ENCODE data around the gene SLC27A3. TPM values are rescaled to one million over a fixed set of nuclear protein-coding genes. Genes with fewer than 3 reads are reported as not detected.

SLC27A3 gene
- total RNA-seq, 2 experiments from 2014 or later: 4.5 to 10.2 TPM

- Histone ChIP-seq H2AFZ (ENCODE audit: low read length) (peak overlapping the region; percentile 27; the same call in 1 of the 2 replicates), H3K9me2 (ENCODE audit: insufficient read depth, low read length) (no peaks in the 10 kb centered on the region), H3K27ac (ENCODE audit: low read depth, low read length, poor library complexity, severe bottlenecking) (peak overlapping the region; percentile 64), H3K4me2 (ENCODE audit: low read length) (peak overlapping the region; percentile 95), H4K20me1 (ENCODE audit: insufficient read depth, low read length) (no peaks in the 10 kb centered on the region), H3K79me2 (ENCODE audit: insufficient read depth, low read depth, low read length) (peaks cover 22% of the 10 kb centered on the region; the same call in 1 of the 2 replicates), H3K4me3 (ENCODE audit: low read depth, low read length, poor library complexity, severe bottlenecking) (peak overlapping the region; percentile 93), H3K4me1 (ENCODE audit: insufficient read depth, low read length, poor library complexity, severe bottlenecking) (peaks cover 24% of the 10 kb centered on the region), H3K9me3 (ENCODE audit: low read length) (no peaks in the 10 kb centered on the region), H3K36me3 (ENCODE audit: insufficient read depth, low read length) (peaks cover 20% of the 10 kb centered on the region)
- ChIA-PET CTCF (ENCODE audit: unreplicated experiment) (interaction anchor here (0.5 kb wide), 1 partner anchor 439 kb away, joined by 4 read pairs; no protein-coding TSS in a partner anchor), POLR2A (interaction anchor here (1.0 to 1.2 kb wide), 2 partner anchors 8 to 45 kb away, joined by 3 read pairs; no protein-coding TSS in a partner anchor)
- DNase-seq (ENCODE audit: low spot score): peak; percentile 53
- TF ChIP-seq CTCF (conservative IDR thresholded peaks at IDR 0.05; ENCODE audit: low read length): no peak; the same call in 1 of the 2 replicates
- no peak for TF ChIP-seq EZH2phosphoT487 (IDR thresholded peaks at IDR 0.05; ENCODE audit: borderline replicate concordance, low read depth, low read length)
- BruUV-seq (replicated peaks): TSS peak; percentile 92
- intact Hi-C loops (cut with micrococcal nuclease; ENCODE audit: unreplicated experiment): loop anchor here (1.0 kb wide), 1 partner anchor 57 kb away; no protein-coding TSS in a partner anchor
Measured at GRCh38 chr1:153728305-153729066, 46.7 kb upstream of the SLC27A3 start.

- Histone ChIP-seq H3K4me3 (ENCODE audit: low read depth, low read length, poor library complexity, severe bottlenecking) (peak overlapping the region; percentile 93), H3K27ac (ENCODE audit: low read depth, low read length, poor library complexity, severe bottlenecking) (no peak overlapping the region), H3K4me2 (ENCODE audit: low read length) (peak overlapping the region; percentile 95), H3K4me1 (ENCODE audit: insufficient read depth, low read length, poor library complexity, severe bottlenecking) (peaks cover 24% of the 10 kb centered on the region), H3K36me3 (ENCODE audit: insufficient read depth, low read length) (peaks cover 23% of the 10 kb centered on the region), H3K9me2 (ENCODE audit: insufficient read depth, low read length) (no peaks in the 10 kb centered on the region), H4K20me1 (ENCODE audit: insufficient read depth, low read length) (no peaks in the 10 kb centered on the region), H3K79me2 (ENCODE audit: insufficient read depth, low read depth, low read length) (peaks cover 22% of the 10 kb centered on the region; the same call in 1 of the 2 replicates), H2AFZ (ENCODE audit: low read length) (no peak overlapping the region), H3K9me3 (ENCODE audit: low read length) (no peaks in the 10 kb centered on the region)
- no TSS peak for BruUV-seq (replicated peaks)
- CTCF ChIA-PET (ENCODE audit: unreplicated experiment): no interaction called here
- intact Hi-C loops (cut with micrococcal nuclease; ENCODE audit: unreplicated experiment): no loop called here
- no peak for TF ChIP-seq EZH2phosphoT487 (IDR thresholded peaks at IDR 0.05; ENCODE audit: borderline replicate concordance, low read depth, low read length)
- no peak for TF ChIP-seq CTCF (conservative IDR thresholded peaks at IDR 0.05; ENCODE audit: low read length)
- POLR2A ChIA-PET: interaction anchor here (0.8 to 1.1 kb wide), 2 partner anchors 24 to 58 kb away, joined by 3 to 4 read pairs; no protein-coding TSS in a partner anchor
- DNase-seq (ENCODE audit: low spot score): peak; percentile 14
Measured at GRCh38 chr1:153730468-153730988, 44.7 kb upstream of the SLC27A3 start.
